B cell (primary cell): ENCODE results near the gene P3H3. TPM values are rescaled to one million over a fixed set of nuclear protein-coding genes. Genes with fewer than 3 reads are reported as not detected.

ENCODE experiments used
- ATAC-seq: fragments of 200-7000 bp; cut with Tn5 transposase; one replicate; pipeline ENCODE4 v1.10.0; 2021; ENCODE audit warnings: low read depth, mild to moderate bottlenecking, moderate number of reproducible peaks, moderate library complexity
- CTCF ChIA-PET: fragments of 350-600 bp; sonication (Branson Sonifier 250); formaldehyde crosslinking; loops from one replicate; lab custom pipeline; 2021; ENCODE audit warnings: antibody characterized with exemption, inconsistent platforms; lab: Charles Lee
- POLR2A ChIA-PET: fragments of 350-600 bp; sonication (Branson Sonifier 250); formaldehyde crosslinking; loops from one replicate; lab custom pipeline; 2021; ENCODE audit warnings: antibody characterized with exemption; lab: Charles Lee
- DNase-seq: peaks from one replicate; pipeline ENCODE4 v3.0.0; 2013
- H2AFZ ChIP-seq: 2 replicates; pipeline ENCODE4 v1.6.1; 2012; ENCODE audit warnings: mild to moderate bottlenecking, low read depth, low read length; ENCODE audit not compliant: insufficient read depth, poor library complexity, severe bottlenecking
- H3K27ac ChIP-seq, 2 donors: 1 replicate in 1 of 2; 2 replicates in 1 of 2; pipeline ENCODE4 v1.5.1; 2012 to 2013; ENCODE audit warnings: low read length in 2 of 2, mild to moderate bottlenecking in 2 of 2, moderate library complexity in 1 of 2
- H3K27me3 ChIP-seq, 4 experiments: fragments of 200-600 bp in 1 of 4; sonication (generic) in 1 of 4; replicated peaks in 1 of 4; 1 replicate in 2 of 4; 2 replicates in 2 of 4; pipeline versions ENCODE4 v1.6.1 to v1.7.0; 2013 to 2016; ENCODE audit warnings: low read length in 3 of 4, mild to moderate bottlenecking in 2 of 4, mixed read lengths in 1 of 4, moderate library complexity in 1 of 4; ENCODE audit not compliant: insufficient read depth in 4 of 4, control insufficient read depth in 3 of 4; ENCODE audit errors: control extremely low read depth in 1 of 4
- H3K36me3 ChIP-seq, 2 experiments: replicated peaks in 1 of 2; 1 replicate in 1 of 2; 2 replicates in 1 of 2; pipeline versions ENCODE4 v1.6.1 to v1.7.1; 2013; ENCODE audit warnings: low read length in 1 of 2; ENCODE audit not compliant: insufficient read depth in 2 of 2, control insufficient read depth in 1 of 2; ENCODE audit errors: control extremely low read depth in 1 of 2, extremely low read depth in 1 of 2
- H3K4me1 ChIP-seq, 2 donors: fragments of 200-600 bp in 1 of 2; sonication (generic) in 1 of 2; 1 replicate in 1 of 2; 2 replicates in 1 of 2; pipeline versions ENCODE4 v1.5.1 to v1.6.1; 2013 to 2017; ENCODE audit warnings: low read length in 2 of 2; ENCODE audit not compliant: control insufficient read depth in 2 of 2, insufficient read depth in 2 of 2
- H3K4me2 ChIP-seq: replicated peaks from 2 replicates; pipeline ENCODE3; 2012; ENCODE audit warnings: mild to moderate bottlenecking, low read depth, low read length; ENCODE audit not compliant: poor library complexity, severe bottlenecking
- H3K4me3 ChIP-seq, 5 experiments: fragments of 200-600 bp in 1 of 5; sonication (generic) in 1 of 5; 1 replicate in 3 of 5; 2 replicates in 2 of 5; pipeline versions ENCODE4 v1.5.1 to v1.7.0; 2011 to 2016; ENCODE audit warnings: low read length in 4 of 5, mild to moderate bottlenecking in 4 of 5, low read depth in 2 of 5, control low read depth in 1 of 5, moderate library complexity in 1 of 5; ENCODE audit not compliant: insufficient read depth in 1 of 5; ENCODE audit errors: control extremely low read depth in 1 of 5, extremely low read depth in 1 of 5
- H3K79me2 ChIP-seq: fragments of 200-600 bp; sonication (generic); one replicate; pipeline ENCODE4 v1.6.0; 2016; ENCODE audit warnings: low read length; ENCODE audit not compliant: control insufficient read depth, insufficient read depth
- H3K9ac ChIP-seq: fragments of 200-600 bp; sonication (generic); 2 replicates; pipeline ENCODE4 v1.6.1; 2017; ENCODE audit warnings: mild to moderate bottlenecking, low read length, moderate library complexity
- H3K9me3 ChIP-seq, 3 donors: one replicate each; pipeline versions ENCODE4 v1.6.1 to v1.7.1; 2013; ENCODE audit warnings: low read length in 2 of 3; ENCODE audit not compliant: control insufficient read depth in 2 of 3, insufficient read depth in 1 of 3; ENCODE audit errors: control extremely low read depth in 1 of 3
- H4K20me1 ChIP-seq: 2 replicates; pipeline ENCODE4 v1.6.0; 2012; ENCODE audit warnings: mild to moderate bottlenecking, low read length; ENCODE audit not compliant: insufficient read depth, control insufficient read depth, poor library complexity, severe bottlenecking
- H3K27ac Mint-ChIP-seq: one replicate; pipeline ENCODE4 v1.8.0; 2021; ENCODE audit warnings: mixed read lengths
- H3K27me3 Mint-ChIP-seq: one replicate; pipeline ENCODE4 v1.8.0; 2021; ENCODE audit warnings: mixed read lengths
- H3K4me1 Mint-ChIP-seq: one replicate; pipeline ENCODE4 v1.8.0; 2021; ENCODE audit warnings: mixed read lengths
- H3K4me3 Mint-ChIP-seq: one replicate; pipeline ENCODE4 v1.8.0; 2021; ENCODE audit warnings: mixed read lengths
- H3K9me3 Mint-ChIP-seq: one replicate; pipeline ENCODE4 v1.8.0; 2022; ENCODE audit warnings: mixed read lengths; ENCODE audit not compliant: insufficient read depth
- CTCF ChIP-seq: fragments of 200-600 bp; IDR thresholded peaks from one replicate; pipeline ENCODE4 v1.8.0; 2022; ENCODE audit warnings: antibody characterized with exemption, mild to moderate bottlenecking
- EZH2 ChIP-seq: IDR thresholded peaks from 2 replicates; pipeline ENCODE4 v1.6.1; 2012; ENCODE audit warnings: borderline replicate concordance, low read depth, mild to moderate bottlenecking, moderate library complexity, low read length; ENCODE audit not compliant: insufficient read depth, poor library complexity, severe bottlenecking
- WGBS: methylation state at CpG from one replicate; pipeline ENCODE4 v1.1.5; 2013; ENCODE audit warnings: missing lambda C conversion rate; ENCODE audit not compliant: insufficient coverage; 5-methylcytosine and 5-hydroxymethylcytosine counted together
- intact Hi-C: fragments of 100-400 bp; cut with micrococcal nuclease; formaldehyde crosslinking; loops from one replicate; pipeline ENCODE4 v1.10.0; 2022
- polyA plus RNA-seq: library from polyadenylated mRNA; depleted of rRNA; stranded (reverse); fragments of >200 nt; gene quantifications from 2 replicates; pipeline ENCODE4 v1.2.3, GENCODE V29; 2012
- total RNA-seq, 2 donors: library from RNA; stranded (reverse); fragments of 120-200 nt in 1 of 2; gene quantifications; 1 replicate in 1 of 2; 2 replicates in 1 of 2; pipeline versions ENCODE4 v1.2.3 to v1.2.4, GENCODE V29; 2013 to 2022

P3H3 gene
- total and polyA plus RNA-seq, 2 donors (not counting 1 experiment from before 2014, with no cell fraction given) = 0.09 TPM; not detected in 1

DNA sequence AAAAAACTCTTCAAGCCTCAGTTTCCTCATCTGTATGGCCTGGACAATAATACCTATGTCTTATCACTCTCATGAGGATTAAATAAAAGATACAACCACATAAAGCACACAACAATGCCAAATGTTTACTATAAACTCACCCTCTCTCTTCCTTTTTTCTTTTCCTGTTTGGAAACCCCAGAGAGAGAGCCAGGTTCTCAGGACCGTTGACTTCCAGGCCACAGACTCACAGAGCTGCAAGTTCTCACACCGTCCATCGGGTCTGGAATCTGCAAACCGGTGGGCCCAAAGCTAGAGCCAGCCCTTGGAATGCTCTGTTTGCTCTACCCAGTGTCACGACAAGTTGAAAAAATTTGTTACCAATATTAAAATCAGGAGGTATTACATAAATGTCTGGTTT, 43.4 kb upstream of the P3H3 start:
- no peak overlapping the region for H3K9ac ChIP-seq
- no peak for ATAC-seq
- intact Hi-C loops = no loop called here
- H3K4me3 ChIP-seq = no peak overlapping the region
- peaks cover 0 to 7% (median 0%) of the 10 kb centered on the region in 4 experiments for H3K27me3 ChIP-seq
- H2AFZ ChIP-seq = no peak overlapping the region
- CTCF ChIA-PET = interaction anchor here (1.0 to 1.4 kb wide), 2 partner anchors 31 to 51 kb away, joined by 3 read pairs; no protein-coding TSS in a partner anchor
- TF ChIP-seq CTCF = no peak
- TF ChIP-seq EZH2 = no peak
- H3K36me3 ChIP-seq = no peaks in the 10 kb centered on the region
- no peaks in the 10 kb centered on the region for H3K9me3 ChIP-seq
- no peaks in the 10 kb centered on the region for H3K9me3 Mint-ChIP-seq
- H3K4me1 ChIP-seq = no peaks in the 10 kb centered on the region
- H3K27ac ChIP-seq = no peak overlapping the region
- H3K79me2 ChIP-seq = no peaks in the 10 kb centered on the region
- POLR2A ChIA-PET = interaction anchor here (0.6 kb wide), 1 partner anchor 127 kb away, joined by 7 read pairs; no protein-coding TSS in a partner anchor
- 42% methylated on average over 3 of the region's 5 CpGs for WGBS
- no peak overlapping the region for H3K4me2 ChIP-seq
- peaks cover 6% of the 10 kb centered on the region for H3K27me3 Mint-ChIP-seq
- no peak overlapping the region for H3K4me3 Mint-ChIP-seq
- no peak overlapping the region for H3K27ac Mint-ChIP-seq
- no peaks in the 10 kb centered on the region for H4K20me1 ChIP-seq
- no peak for DNase-seq
- H3K4me1 Mint-ChIP-seq = no peaks in the 10 kb centered on the region

DNA sequence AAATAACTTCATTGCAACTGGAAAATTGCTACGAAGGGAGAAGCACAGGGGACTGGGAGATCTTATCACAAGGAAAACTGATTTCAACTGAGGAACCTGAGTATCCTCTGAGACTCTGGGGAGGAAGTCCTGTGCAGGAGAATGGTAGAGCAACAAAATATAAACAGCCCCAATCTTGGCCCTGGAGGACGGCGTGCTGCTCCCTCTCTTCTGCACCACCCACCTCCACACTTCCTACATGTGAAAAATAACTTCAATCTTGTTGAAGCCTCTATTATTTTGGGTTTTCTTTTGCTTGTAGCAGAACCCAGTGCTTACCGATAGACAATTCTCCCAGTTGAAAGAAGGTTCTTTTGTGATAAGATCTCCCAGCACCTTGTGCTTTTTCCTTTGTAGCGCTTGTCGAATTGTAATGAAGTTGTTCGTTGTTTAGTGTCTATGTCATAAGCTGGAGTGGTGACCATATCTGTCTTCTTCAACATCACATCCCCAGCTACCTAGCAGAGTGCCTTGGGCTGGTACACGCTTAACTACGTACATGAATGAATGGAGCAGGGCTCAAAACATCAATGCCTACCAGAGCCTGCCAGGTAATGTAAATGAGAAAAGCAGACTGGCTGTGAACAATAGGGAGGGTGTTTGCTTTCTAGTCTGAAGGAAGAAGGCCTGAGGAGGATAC, 41.7 kb upstream of the P3H3 start:
- H3K9me3 Mint-ChIP-seq = no peaks in the 10 kb centered on the region
- ChIA-PET POLR2A (no interaction called here), CTCF (interaction anchor here (1.4 to 1.5 kb wide), 3 partner anchors 20 to 27 kb away, joined by 3 read pairs; no protein-coding TSS in a partner anchor)
- WGBS = no CpG with 5 or more reads among the region's 9 CpGs
- Histone ChIP-seq H3K4me2 (no peak overlapping the region), H3K4me3 (no peak overlapping the region), H2AFZ (no peak overlapping the region), H3K27me3 (peaks cover 0 to 9% (median 0%) of the 10 kb centered on the region in 4 experiments), H3K36me3 (no peaks in the 10 kb centered on the region), H4K20me1 (no peaks in the 10 kb centered on the region), H3K4me1 (no peaks in the 10 kb centered on the region), H3K79me2 (no peaks in the 10 kb centered on the region), H3K27ac (no peak overlapping the region), H3K9ac (no peak overlapping the region), H3K9me3 (no peaks in the 10 kb centered on the region)
- intact Hi-C loops = no loop called here
- no peaks in the 10 kb centered on the region for H3K4me1 Mint-ChIP-seq
- ATAC-seq (no peak), DNase-seq (no peak)
- peaks cover 9% of the 10 kb centered on the region for H3K27me3 Mint-ChIP-seq
- H3K4me3 Mint-ChIP-seq = no peak overlapping the region
- no peak for TF ChIP-seq CTCF
- TF ChIP-seq EZH2 = no peak
- no peak overlapping the region for H3K27ac Mint-ChIP-seq
